HEK293 (cell line): Measurements from ENCODE around the gene DCST2.

ENCODE experiments used
- MEIS1 ChIP-seq: sonication (generic); formaldehyde crosslinking; IDR thresholded peaks from 2 replicates; pipeline ENCODE4 v1.8.1; 2022; ENCODE audit warnings: missing genetic modification reagents, mild to moderate bottlenecking, borderline replicate concordance
- SP2 ChIP-seq: fragments of 450-650 bp; formaldehyde crosslinking; IDR thresholded peaks from 2 replicates; pipeline ENCODE4 v1.5.1; 2016; ENCODE audit warnings: missing biosample characterization, missing genetic modification characterization
- ZBTB17 ChIP-seq: fragments of 450-650 bp; formaldehyde crosslinking; IDR thresholded peaks from 2 replicates; pipeline ENCODE4 v1.5.1; 2016; ENCODE audit warnings: missing biosample characterization, missing genetic modification characterization
- ZBTB48 ChIP-seq: fragments of 450-650 bp; formaldehyde crosslinking; IDR thresholded peaks from 2 replicates; pipeline ENCODE4 v1.5.1; 2016; ENCODE audit warnings: missing biosample characterization, missing genetic modification characterization
- ZEB2 ChIP-seq: fragments of 450-650 bp; formaldehyde crosslinking; IDR thresholded peaks from 2 replicates; pipeline ENCODE4 v1.5.1; 2016; ENCODE audit warnings: missing biosample characterization, missing genetic modification characterization
- ZNF133 ChIP-seq: fragments of 450-650 bp; formaldehyde crosslinking; IDR thresholded peaks from 2 replicates; pipeline ENCODE4 v1.5.1; 2016; ENCODE audit warnings: missing biosample characterization, missing genetic modification characterization
- ZNF239 ChIP-seq: fragments of 450-650 bp; formaldehyde crosslinking; IDR thresholded peaks from 2 replicates; pipeline ENCODE4 v1.5.1; 2016; ENCODE audit warnings: missing biosample characterization, missing genetic modification characterization
- ZNF302 ChIP-seq: fragments of 450-650 bp; formaldehyde crosslinking; IDR thresholded peaks from 2 replicates; pipeline ENCODE4 v1.5.1; 2016; ENCODE audit warnings: missing biosample characterization, missing genetic modification characterization, low read depth
- ZNF335 ChIP-seq: fragments of 450-650 bp; formaldehyde crosslinking; conservative IDR thresholded peaks from 2 replicates; pipeline ENCODE4 v1.5.1; 2016; ENCODE audit warnings: missing biosample characterization, missing genetic modification characterization
- ZNF341 ChIP-seq: fragments of 450-650 bp; formaldehyde crosslinking; IDR thresholded peaks from 2 replicates; pipeline ENCODE4; 2016; ENCODE audit warnings: low read depth, missing biosample characterization, missing genetic modification characterization
- ZNF391 ChIP-seq: fragments of 450-650 bp; formaldehyde crosslinking; IDR thresholded peaks from 2 replicates; pipeline ENCODE4 v1.5.1; 2016; ENCODE audit warnings: low read depth, missing biosample characterization, missing genetic modification characterization, borderline replicate concordance
- ZNF555 ChIP-seq: fragments of 450-650 bp; formaldehyde crosslinking; conservative IDR thresholded peaks from 2 replicates; pipeline ENCODE4 v1.5.1; 2017; ENCODE audit warnings: missing biosample characterization, mild to moderate bottlenecking, missing genetic modification characterization, inconsistent platforms
- ZNF561 ChIP-seq: fragments of 450-650 bp; IDR thresholded peaks from 2 replicates; pipeline ENCODE4 v1.5.1; 2018; ENCODE audit warnings: missing biosample characterization, missing genetic modification characterization, borderline replicate concordance
- ZNF585B ChIP-seq: fragments of 450-650 bp; formaldehyde crosslinking; IDR thresholded peaks from 2 replicates; pipeline ENCODE4 v1.5.1; 2016; ENCODE audit warnings: missing biosample characterization, missing genetic modification characterization
- ZNF600 ChIP-seq: fragments of 450-650 bp; formaldehyde crosslinking; IDR thresholded peaks from 2 replicates; pipeline ENCODE4 v1.5.1; 2016; ENCODE audit warnings: missing biosample characterization, missing genetic modification characterization
- ZNF626 ChIP-seq: fragments of 450-650 bp; sonication (Bioruptor Pico); formaldehyde crosslinking; IDR thresholded peaks from 2 replicates; pipeline ENCODE4 v1.5.1; 2018; ENCODE audit warnings: missing biosample characterization, missing genetic modification characterization, inconsistent platforms
- ZNF747 ChIP-seq: fragments of 450-650 bp; formaldehyde crosslinking; IDR thresholded peaks from 2 replicates; pipeline ENCODE4 v1.5.1; 2016; ENCODE audit warnings: missing biosample characterization, missing genetic modification characterization
- ZNF76 ChIP-seq: fragments of 450-650 bp; formaldehyde crosslinking; IDR thresholded peaks from 2 replicates; pipeline ENCODE4; 2016; ENCODE audit warnings: low read depth, missing biosample characterization, missing genetic modification characterization, borderline replicate concordance
- ZNF768 ChIP-seq: fragments of 450-650 bp; formaldehyde crosslinking; IDR thresholded peaks from 2 replicates; pipeline ENCODE4 v1.5.1; 2018; ENCODE audit warnings: missing biosample characterization, mild to moderate bottlenecking, missing genetic modification characterization
- ZNF777 ChIP-seq: fragments of 450-650 bp; formaldehyde crosslinking; IDR thresholded peaks from 2 replicates; pipeline ENCODE4 v1.5.1; 2017; ENCODE audit warnings: missing biosample characterization, missing genetic modification characterization, borderline replicate concordance
- ZNF830 ChIP-seq: fragments of 450-650 bp; IDR thresholded peaks from 2 replicates; pipeline ENCODE4 v1.5.0; 2018; ENCODE audit warnings: missing biosample characterization, missing genetic modification characterization, low read depth, mild to moderate bottlenecking, moderate library complexity
- ZSCAN23 ChIP-seq: fragments of 450-650 bp; formaldehyde crosslinking; IDR thresholded peaks from 2 replicates; pipeline ENCODE4 v1.5.1; 2016; ENCODE audit warnings: missing biosample characterization, missing genetic modification characterization
- TF ChIP-seq, protein P1 (sequence below): fragments of 450-650 bp; formaldehyde crosslinking; IDR thresholded peaks from 2 replicates; pipeline ENCODE4 v1.5.1; 2016; ENCODE audit warnings: missing biosample characterization, missing genetic modification characterization, borderline replicate concordance
- TF ChIP-seq, protein P2 (sequence below): fragments of 450-650 bp; formaldehyde crosslinking; IDR thresholded peaks from 2 replicates; pipeline ENCODE4 v1.5.1; 2016; ENCODE audit warnings: missing biosample characterization, missing genetic modification characterization
- TF ChIP-seq, protein P3 (sequence below): fragments of 450-650 bp; formaldehyde crosslinking; IDR thresholded peaks from 2 replicates; pipeline ENCODE4 v1.5.1; 2016; ENCODE audit warnings: missing biosample characterization, missing genetic modification characterization
- TF ChIP-seq, protein P4 (sequence below): fragments of 450-650 bp; IDR thresholded peaks from 2 replicates; pipeline ENCODE4 v1.5.1; 2018; ENCODE audit warnings: missing biosample characterization, missing genetic modification characterization
- TF ChIP-seq, protein P5 (sequence below): fragments of 450-650 bp; formaldehyde crosslinking; IDR thresholded peaks from 2 replicates; pipeline ENCODE4 v1.5.1; 2016; ENCODE audit warnings: missing biosample characterization, missing genetic modification characterization

DCST2 gene

GRCh38 chr1:155017041-155017945, 16.3 kb downstream of the DCST2 start (continued):
- TF ChIP-seq, protein P1, sequence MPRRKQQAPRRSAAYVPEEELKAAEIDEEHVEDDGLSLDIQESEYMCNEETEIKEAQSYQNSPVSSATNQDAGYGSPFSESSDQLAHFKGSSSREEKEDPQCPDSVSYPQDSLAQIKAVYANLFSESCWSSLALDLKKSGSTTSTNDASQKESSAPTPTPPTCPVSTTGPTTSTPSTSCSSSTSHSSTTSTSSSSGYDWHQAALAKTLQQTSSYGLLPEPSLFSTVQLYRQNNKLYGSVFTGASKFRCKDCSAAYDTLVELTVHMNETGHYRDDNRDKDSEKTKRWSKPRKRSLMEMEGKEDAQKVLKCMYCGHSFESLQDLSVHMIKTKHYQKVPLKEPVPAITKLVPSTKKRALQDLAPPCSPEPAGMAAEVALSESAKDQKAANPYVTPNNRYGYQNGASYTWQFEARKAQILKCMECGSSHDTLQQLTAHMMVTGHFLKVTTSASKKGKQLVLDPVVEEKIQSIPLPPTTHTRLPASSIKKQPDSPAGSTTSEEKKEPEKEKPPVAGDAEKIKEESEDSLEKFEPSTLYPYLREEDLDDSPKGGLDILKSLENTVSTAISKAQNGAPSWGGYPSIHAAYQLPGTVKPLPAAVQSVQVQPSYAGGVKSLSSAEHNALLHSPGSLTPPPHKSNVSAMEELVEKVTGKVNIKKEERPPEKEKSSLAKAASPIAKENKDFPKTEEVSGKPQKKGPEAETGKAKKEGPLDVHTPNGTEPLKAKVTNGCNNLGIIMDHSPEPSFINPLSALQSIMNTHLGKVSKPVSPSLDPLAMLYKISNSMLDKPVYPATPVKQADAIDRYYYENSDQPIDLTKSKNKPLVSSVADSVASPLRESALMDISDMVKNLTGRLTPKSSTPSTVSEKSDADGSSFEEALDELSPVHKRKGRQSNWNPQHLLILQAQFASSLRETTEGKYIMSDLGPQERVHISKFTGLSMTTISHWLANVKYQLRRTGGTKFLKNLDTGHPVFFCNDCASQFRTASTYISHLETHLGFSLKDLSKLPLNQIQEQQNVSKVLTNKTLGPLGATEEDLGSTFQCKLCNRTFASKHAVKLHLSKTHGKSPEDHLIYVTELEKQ (tag by site-specific recombination) = 0 out of 2 replicates have a peak, but pooled peaks have one; percentile 5
- TF ChIP-seq ZNF391 (peak; percentile 92), ZNF561 (tag by site-specific recombination) (peak; percentile 93), ZNF239 (no peak), ZNF341 (tag by site-specific recombination) (peak; percentile 100), ZEB2 (peak; percentile 99), ZNF768 (tag by site-specific recombination) (no peak), SP2 (tag by site-specific recombination) (peak; percentile 96), MEIS1 (no peak), ZNF335 (tag by site-specific recombination) (peak; percentile 72), ZBTB17 (peak; percentile 95), ZNF585B (tag by site-specific recombination) (no peak), ZNF133 (tag by site-specific recombination) (no peak), ZBTB48 (tag by site-specific recombination) (peak; percentile 100), ZSCAN23 (tag by site-specific recombination) (0 out of 2 replicates have a peak, but pooled peaks have one; percentile 22), ZNF830 (tag by site-specific recombination) (no peak), ZNF747 (no peak), ZNF626 (tag by site-specific recombination) (no peak), ZNF777 (tag by site-specific recombination) (no peak), ZNF76 (tag by site-specific recombination) (peak; percentile 68; the same call in 1 of the 2 replicates), ZNF302 (tag by site-specific recombination) (0 out of 2 replicates have a peak, but pooled peaks have one; percentile 23), ZNF600 (peak; percentile 100), ZNF555 (no peak)
- TF ChIP-seq, protein P2, sequence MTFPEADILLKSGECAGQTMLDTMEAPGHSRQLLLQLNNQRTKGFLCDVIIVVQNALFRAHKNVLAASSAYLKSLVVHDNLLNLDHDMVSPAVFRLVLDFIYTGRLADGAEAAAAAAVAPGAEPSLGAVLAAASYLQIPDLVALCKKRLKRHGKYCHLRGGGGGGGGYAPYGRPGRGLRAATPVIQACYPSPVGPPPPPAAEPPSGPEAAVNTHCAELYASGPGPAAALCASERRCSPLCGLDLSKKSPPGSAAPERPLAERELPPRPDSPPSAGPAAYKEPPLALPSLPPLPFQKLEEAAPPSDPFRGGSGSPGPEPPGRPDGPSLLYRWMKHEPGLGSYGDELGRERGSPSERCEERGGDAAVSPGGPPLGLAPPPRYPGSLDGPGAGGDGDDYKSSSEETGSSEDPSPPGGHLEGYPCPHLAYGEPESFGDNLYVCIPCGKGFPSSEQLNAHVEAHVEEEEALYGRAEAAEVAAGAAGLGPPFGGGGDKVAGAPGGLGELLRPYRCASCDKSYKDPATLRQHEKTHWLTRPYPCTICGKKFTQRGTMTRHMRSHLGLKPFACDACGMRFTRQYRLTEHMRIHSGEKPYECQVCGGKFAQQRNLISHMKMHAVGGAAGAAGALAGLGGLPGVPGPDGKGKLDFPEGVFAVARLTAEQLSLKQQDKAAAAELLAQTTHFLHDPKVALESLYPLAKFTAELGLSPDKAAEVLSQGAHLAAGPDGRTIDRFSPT = peak; percentile 100
- TF ChIP-seq, protein P3, sequence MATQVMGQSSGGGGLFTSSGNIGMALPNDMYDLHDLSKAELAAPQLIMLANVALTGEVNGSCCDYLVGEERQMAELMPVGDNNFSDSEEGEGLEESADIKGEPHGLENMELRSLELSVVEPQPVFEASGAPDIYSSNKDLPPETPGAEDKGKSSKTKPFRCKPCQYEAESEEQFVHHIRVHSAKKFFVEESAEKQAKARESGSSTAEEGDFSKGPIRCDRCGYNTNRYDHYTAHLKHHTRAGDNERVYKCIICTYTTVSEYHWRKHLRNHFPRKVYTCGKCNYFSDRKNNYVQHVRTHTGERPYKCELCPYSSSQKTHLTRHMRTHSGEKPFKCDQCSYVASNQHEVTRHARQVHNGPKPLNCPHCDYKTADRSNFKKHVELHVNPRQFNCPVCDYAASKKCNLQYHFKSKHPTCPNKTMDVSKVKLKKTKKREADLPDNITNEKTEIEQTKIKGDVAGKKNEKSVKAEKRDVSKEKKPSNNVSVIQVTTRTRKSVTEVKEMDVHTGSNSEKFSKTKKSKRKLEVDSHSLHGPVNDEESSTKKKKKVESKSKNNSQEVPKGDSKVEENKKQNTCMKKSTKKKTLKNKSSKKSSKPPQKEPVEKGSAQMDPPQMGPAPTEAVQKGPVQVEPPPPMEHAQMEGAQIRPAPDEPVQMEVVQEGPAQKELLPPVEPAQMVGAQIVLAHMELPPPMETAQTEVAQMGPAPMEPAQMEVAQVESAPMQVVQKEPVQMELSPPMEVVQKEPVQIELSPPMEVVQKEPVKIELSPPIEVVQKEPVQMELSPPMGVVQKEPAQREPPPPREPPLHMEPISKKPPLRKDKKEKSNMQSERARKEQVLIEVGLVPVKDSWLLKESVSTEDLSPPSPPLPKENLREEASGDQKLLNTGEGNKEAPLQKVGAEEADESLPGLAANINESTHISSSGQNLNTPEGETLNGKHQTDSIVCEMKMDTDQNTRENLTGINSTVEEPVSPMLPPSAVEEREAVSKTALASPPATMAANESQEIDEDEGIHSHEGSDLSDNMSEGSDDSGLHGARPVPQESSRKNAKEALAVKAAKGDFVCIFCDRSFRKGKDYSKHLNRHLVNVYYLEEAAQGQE = peak; percentile 61
- TF ChIP-seq, protein P4, sequence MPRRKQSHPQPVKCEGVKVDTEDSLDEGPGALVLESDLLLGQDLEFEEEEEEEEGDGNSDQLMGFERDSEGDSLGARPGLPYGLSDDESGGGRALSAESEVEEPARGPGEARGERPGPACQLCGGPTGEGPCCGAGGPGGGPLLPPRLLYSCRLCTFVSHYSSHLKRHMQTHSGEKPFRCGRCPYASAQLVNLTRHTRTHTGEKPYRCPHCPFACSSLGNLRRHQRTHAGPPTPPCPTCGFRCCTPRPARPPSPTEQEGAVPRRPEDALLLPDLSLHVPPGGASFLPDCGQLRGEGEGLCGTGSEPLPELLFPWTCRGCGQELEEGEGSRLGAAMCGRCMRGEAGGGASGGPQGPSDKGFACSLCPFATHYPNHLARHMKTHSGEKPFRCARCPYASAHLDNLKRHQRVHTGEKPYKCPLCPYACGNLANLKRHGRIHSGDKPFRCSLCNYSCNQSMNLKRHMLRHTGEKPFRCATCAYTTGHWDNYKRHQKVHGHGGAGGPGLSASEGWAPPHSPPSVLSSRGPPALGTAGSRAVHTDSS = no peak
- TF ChIP-seq, protein P5, sequence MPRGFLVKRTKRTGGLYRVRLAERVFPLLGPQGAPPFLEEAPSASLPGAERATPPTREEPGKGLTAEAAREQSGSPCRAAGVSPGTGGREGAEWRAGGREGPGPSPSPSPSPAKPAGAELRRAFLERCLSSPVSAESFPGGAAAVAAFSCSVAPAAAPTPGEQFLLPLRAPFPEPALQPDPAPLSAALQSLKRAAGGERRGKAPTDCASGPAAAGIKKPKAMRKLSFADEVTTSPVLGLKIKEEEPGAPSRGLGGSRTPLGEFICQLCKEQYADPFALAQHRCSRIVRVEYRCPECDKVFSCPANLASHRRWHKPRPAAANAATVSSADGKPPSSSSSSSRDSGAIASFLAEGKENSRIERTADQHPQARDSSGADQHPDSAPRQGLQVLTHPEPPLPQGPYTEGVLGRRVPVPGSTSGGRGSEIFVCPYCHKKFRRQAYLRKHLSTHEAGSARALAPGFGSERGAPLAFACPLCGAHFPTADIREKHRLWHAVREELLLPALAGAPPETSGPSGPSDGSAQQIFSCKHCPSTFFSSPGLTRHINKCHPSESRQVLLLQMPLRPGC (tag by site-specific recombination) = peak; percentile 68
